Central memory CD8-positive, alpha-beta T cell (primary cell): ENCODE results near the gene VPS26A.

Experiments
- ATAC-seq: fragments of 150-1000 bp; cut with Tn5 transposase; replicated peaks from 2 replicates; pipeline ENCODE4 v1.10.0; 2022; ENCODE audit warnings: mild to moderate bottlenecking, moderate FRiP score, moderate number of reproducible peaks; ENCODE audit not compliant: poor library complexity, severe bottlenecking; ENCODE audit errors: extremely low read depth
- DNase-seq, 2 donors: peaks; one replicate each; pipeline ENCODE4 v3.0.0; 2021; ENCODE audit warnings: low spot score in 2 of 2
- H3K27ac Mint-ChIP-seq: one replicate; pipeline ENCODE4 v1.8.0; 2022; ENCODE audit warnings: low read depth, mild to moderate bottlenecking, moderate library complexity, mixed read lengths
- H3K27me3 Mint-ChIP-seq: one replicate; pipeline ENCODE4 v1.8.0; 2022; ENCODE audit warnings: mixed read lengths
- H3K36me3 Mint-ChIP-seq: one replicate; pipeline ENCODE4 v1.8.0; 2022; ENCODE audit warnings: mild to moderate bottlenecking, moderate library complexity, mixed read lengths; ENCODE audit not compliant: insufficient read depth
- H3K4me1 Mint-ChIP-seq: one replicate; pipeline ENCODE4 v1.8.0; 2022; ENCODE audit warnings: mixed read lengths
- H3K4me3 Mint-ChIP-seq: one replicate; pipeline ENCODE4 v1.8.0; 2022; ENCODE audit warnings: mild to moderate bottlenecking, moderate library complexity, mixed read lengths
- H3K9me3 Mint-ChIP-seq: one replicate; pipeline ENCODE4 v1.8.0; 2022; ENCODE audit warnings: mixed read lengths

Gene VPS26A

GRCh38 chr10:69220041-69220451 lies 96.1 kb downstream of the VPS26A start, which contains the start of gene HKDC1:
Gene HKDC1 (plus strand): TSS chr10:69220332. CDS start chr10:69220436, 104 bp downstream.
- H3K4me3 Mint-ChIP-seq = no peak within 1 kb of the TSS
- H3K4me1 Mint-ChIP-seq = peaks cover 49% of the 10 kb centered on the region
- DNase-seq (no peak), ATAC-seq (no peak)
- H3K9me3 Mint-ChIP-seq = no peaks in the 10 kb centered on the region
- H3K27me3 Mint-ChIP-seq = no peaks in the 10 kb centered on the region
- no peak within 1 kb of the TSS for H3K27ac Mint-ChIP-seq
- H3K36me3 Mint-ChIP-seq = peaks cover 8% of the 10 kb centered on the region

DNA sequence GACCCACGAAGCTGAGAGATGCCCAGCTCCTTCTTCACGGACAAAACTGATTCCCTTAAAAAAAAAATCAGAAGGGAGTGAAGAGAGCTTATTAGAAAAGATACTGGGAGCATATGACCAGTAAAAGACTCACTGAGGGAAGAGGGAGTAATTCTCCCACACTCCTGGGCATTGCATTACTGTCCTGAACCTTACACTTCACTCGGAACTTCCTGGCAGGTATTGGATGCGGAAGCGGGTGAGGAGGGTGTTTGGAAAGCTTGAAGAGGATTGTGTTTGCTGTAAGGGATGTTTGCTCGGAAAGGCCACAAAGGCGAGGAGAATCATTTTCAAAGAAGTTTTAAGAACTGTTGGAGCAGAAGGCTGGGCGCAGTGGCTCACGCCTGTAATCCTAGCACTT lies 96.5 kb downstream of the VPS26A start:
- Mint-ChIP-seq H3K4me3 (no peak overlapping the region), H3K36me3 (peaks cover 6% of the 10 kb centered on the region), H3K4me1 (peaks cover 49% of the 10 kb centered on the region), H3K27me3 (no peaks in the 10 kb centered on the region), H3K27ac (no peak overlapping the region), H3K9me3 (no peaks in the 10 kb centered on the region)
- no peak for DNase-seq
- no peak for ATAC-seq
